HCT116 (cell line): ENCODE results near the gene G6PC3.

Source experiments
- ELF1 ChIP-seq: IDR thresholded peaks from 2 replicates; pipeline ENCODE4 v1.6.1; 2012; ENCODE audit warnings: low read depth, borderline replicate concordance
- EZH2phosphoT487 ChIP-seq: fragments of 200-600 bp; IDR thresholded peaks from 2 replicates; pipeline ENCODE4 v1.6.1; 2018; ENCODE audit warnings: antibody characterized with exemption, borderline replicate concordance
- POLR2A ChIP-seq: IDR thresholded peaks from 2 replicates; pipeline ENCODE4 v1.7.0; 2011; ENCODE audit warnings: borderline replicate concordance; ENCODE audit not compliant: insufficient read depth, insufficient read length; ENCODE audit errors: extremely low read depth
- POLR2AphosphoS5 ChIP-seq: IDR thresholded peaks from 2 replicates; pipeline ENCODE4 v1.6.1; 2011; ENCODE audit warnings: mild to moderate bottlenecking, low read depth, low read length, moderate library complexity
- REST ChIP-seq: IDR thresholded peaks from 2 replicates; pipeline ENCODE4 v1.6.1; 2012; ENCODE audit warnings: low read depth
- SP1 ChIP-seq: IDR thresholded peaks from 2 replicates; pipeline ENCODE4 v1.6.1; 2012; ENCODE audit warnings: low read depth
- TCF7L2 ChIP-seq: IDR thresholded peaks from 2 replicates; pipeline ENCODE4 v1.7.0; 2011; ENCODE audit warnings: borderline replicate concordance, inconsistent platforms; ENCODE audit not compliant: insufficient read depth, insufficient read length; ENCODE audit errors: extremely low read depth
- ZNF274 ChIP-seq: fragments of 200-500 bp; sonication (Bioruptor generic); IDR thresholded peaks from 2 replicates; pipeline ENCODE4 v1.6.1; 2014; ENCODE audit warnings: mild to moderate bottlenecking, low read depth, low read length, inconsistent platforms
- TF ChIP-seq, protein P1 (sequence below): IDR thresholded peaks from 2 replicates; pipeline ENCODE4 v1.6.1; 2012
- TF ChIP-seq, protein P2 (sequence below), 3 experiments: fragments of 200-600 bp in 1 of 3; sonication (generic) in 1 of 3; IDR thresholded peaks in 2 of 3; conservative IDR thresholded peaks in 1 of 3; 2 replicates each; pipeline ENCODE4 v1.5.1; 2012 to 2017; ENCODE audit warnings: low read depth in 2 of 3, low read length in 2 of 3, antibody characterized with exemption in 1 of 3, borderline replicate concordance in 1 of 3, control low read depth in 1 of 3, mild to moderate bottlenecking in 1 of 3, mixed read lengths in 1 of 3, mixed run types in 1 of 3, moderate library complexity in 1 of 3; ENCODE audit not compliant: insufficient read depth in 1 of 3

GRCh38 chr17:44093231-44093900, 22.8 kb downstream of the G6PC3 start:
- TF ChIP-seq, protein P1, sequence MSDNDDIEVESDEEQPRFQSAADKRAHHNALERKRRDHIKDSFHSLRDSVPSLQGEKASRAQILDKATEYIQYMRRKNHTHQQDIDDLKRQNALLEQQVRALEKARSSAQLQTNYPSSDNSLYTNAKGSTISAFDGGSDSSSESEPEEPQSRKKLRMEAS = no peak
- TF ChIP-seq, protein P2, sequence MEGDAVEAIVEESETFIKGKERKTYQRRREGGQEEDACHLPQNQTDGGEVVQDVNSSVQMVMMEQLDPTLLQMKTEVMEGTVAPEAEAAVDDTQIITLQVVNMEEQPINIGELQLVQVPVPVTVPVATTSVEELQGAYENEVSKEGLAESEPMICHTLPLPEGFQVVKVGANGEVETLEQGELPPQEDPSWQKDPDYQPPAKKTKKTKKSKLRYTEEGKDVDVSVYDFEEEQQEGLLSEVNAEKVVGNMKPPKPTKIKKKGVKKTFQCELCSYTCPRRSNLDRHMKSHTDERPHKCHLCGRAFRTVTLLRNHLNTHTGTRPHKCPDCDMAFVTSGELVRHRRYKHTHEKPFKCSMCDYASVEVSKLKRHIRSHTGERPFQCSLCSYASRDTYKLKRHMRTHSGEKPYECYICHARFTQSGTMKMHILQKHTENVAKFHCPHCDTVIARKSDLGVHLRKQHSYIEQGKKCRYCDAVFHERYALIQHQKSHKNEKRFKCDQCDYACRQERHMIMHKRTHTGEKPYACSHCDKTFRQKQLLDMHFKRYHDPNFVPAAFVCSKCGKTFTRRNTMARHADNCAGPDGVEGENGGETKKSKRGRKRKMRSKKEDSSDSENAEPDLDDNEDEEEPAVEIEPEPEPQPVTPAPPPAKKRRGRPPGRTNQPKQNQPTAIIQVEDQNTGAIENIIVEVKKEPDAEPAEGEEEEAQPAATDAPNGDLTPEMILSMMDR (IDR thresholded peaks at IDR 0.05 in 2 of 3, conservative IDR thresholded peaks at IDR 0.05 in 1 of 3; ENCODE audit: borderline replicate concordance in 1 of 3, insufficient read depth in 1 of 3, low read depth in 2 of 3, low read length in 2 of 3) = no peak
- TF ChIP-seq POLR2AphosphoS5 (no peak), ZNF274 (no peak), REST (no peak), ELF1 (no peak), EZH2phosphoT487 (no peak), POLR2A (no peak), SP1 (no peak), TCF7L2 (no peak)
